ENCODE results near the gene SLC6A3. TPM values are rescaled to one million over a fixed set of nuclear protein-coding genes. Genes with fewer than 3 reads are reported as not detected.
"Not testable (repeated sequence)": the region's sequence is repeated elsewhere in the genome, so short reads cannot be mapped to it uniquely, and the experiment has no call there.

The SLC6A3 gene
- total and polyA plus RNA-seq, 12 donors: 0.04 to 0.19 (median 0.18) TPM; not detected in 9

GRCh38 chr5:1424716-1425115 is 20.5 kb downstream of the SLC6A3 start:
- Histone ChIP-seq H3K27ac (no peak overlapping the region), H3K36me3 (no peaks in the 10 kb centered on the region), H3K9me3 (peaks cover 0 to 43% (median 30%) of the 10 kb centered on the region in 11 donors), H3K27me3 (no peaks in the 10 kb centered on the region), H3K4me3 (no peak overlapping the region), H3K4me1 (peaks cover 0 to 4% (median 0%) of the 10 kb centered on the region in 9 donors)
- DNase-seq (no peak), ATAC-seq (peak in 1 of 8 donors; percentile 20)
- TF ChIP-seq CTCF (IDR thresholded peaks at IDR 0.05): no peak
- 81 to 88% methylated on average over 9 of the region's 9 CpGs for WGBS, 2 donors
- intact Hi-C loops (cut with DNase I): no loop called here

- intact Hi-C loops (cut with DNase I): no loop called here
- WGBS, 2 donors: 77 to 81% methylated on average over 19 of the region's 19 CpGs
- Histone ChIP-seq H3K36me3 (no peaks in the 10 kb centered on the region), H3K27ac (no peak overlapping the region), H3K9me3 (peaks cover 0 to 37% (median 25%) of the 10 kb centered on the region in 11 donors), H3K4me3 (no peak overlapping the region), H3K27me3 (no peaks in the 10 kb centered on the region), H3K4me1 (peaks cover 0 to 4% (median 0%) of the 10 kb centered on the region in 9 donors)
- no peak for TF ChIP-seq CTCF (IDR thresholded peaks at IDR 0.05)
- no peak for DNase-seq
- ATAC-seq: no peak
Observed at GRCh38 chr5:1423901-1424603, 21.2 kb downstream of the SLC6A3 start.

- H3K4me1 ChIP-seq; H3K36me3 ChIP-seq; H3K4me3 ChIP-seq; DNase-seq; H3K27me3 ChIP-seq; intact Hi-C loops (cut with DNase I); ATAC-seq; H3K27ac ChIP-seq: not testable (repeated sequence)
- H3K9me3 ChIP-seq: peaks cover 0 to 21% (median 10%) of the 10 kb centered on the region in 11 donors
- WGBS, 2 donors: 85 to 92% methylated on average over 12 to 13 of the region's 13 CpGs
Observed at GRCh38 chr5:1422522-1422921, 22.7 kb downstream of the SLC6A3 start.

- Histone ChIP-seq H3K27me3 (peaks cover 0 to 3% (median 0%) of the 10 kb centered on the region in 7 donors), H3K36me3 (no peaks in the 10 kb centered on the region), H3K4me3 (no peak overlapping the region), H3K4me1 (peaks cover 0 to 4% (median 0%) of the 10 kb centered on the region in 9 donors), H3K9me3 (peaks cover 0 to 13% (median 3%) of the 10 kb centered on the region in 11 donors), H3K27ac (no peak overlapping the region)
- DNase-seq: no peak
- ATAC-seq: no peak
- WGBS, 2 donors: 88 to 91% methylated on average over 29 of the region's 29 CpGs
- intact Hi-C loops (cut with DNase I): no loop called here
- no peak for TF ChIP-seq CTCF (IDR thresholded peaks at IDR 0.05)
Observed at GRCh38 chr5:1421521-1422341, 23.5 kb downstream of the SLC6A3 start.
